ENCODE measurements around the gene BMX.

The BMX gene

DNA sequence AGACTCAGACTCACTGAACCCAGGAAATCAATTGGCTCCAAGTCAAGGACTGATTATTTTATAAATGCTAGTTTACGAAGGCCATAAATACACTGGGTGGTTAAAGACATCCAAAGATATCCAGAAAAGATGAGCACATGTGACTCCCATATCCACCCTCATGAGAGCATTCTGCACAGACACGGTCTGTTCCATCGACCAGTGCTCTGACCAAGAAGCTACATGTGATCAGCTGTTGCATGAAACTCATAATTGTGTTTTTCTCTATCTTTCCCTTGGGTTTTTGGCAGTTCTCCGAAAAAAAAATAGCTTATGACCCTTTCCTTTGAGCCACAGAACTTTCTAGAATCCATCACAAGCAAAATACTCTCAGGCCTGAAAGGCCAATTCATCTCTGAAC, 4.8 kb upstream of the BMX start:
- ATAC-seq = no peak
- Mint-ChIP-seq H3K9me3 (no peaks in the 10 kb centered on the region), H3K27ac (no peak overlapping the region), H3K4me3 (no peak overlapping the region), H3K4me1 (peaks cover 18% of the 10 kb centered on the region), H3K36me3 (peaks cover 5% of the 10 kb centered on the region), H3K27me3 (peaks cover 8% of the 10 kb centered on the region)

- no peaks in the 10 kb centered on the region for H3K36me3 Mint-ChIP-seq
- H3K4me1 Mint-ChIP-seq = peaks cover 18% of the 10 kb centered on the region
- H3K27me3 Mint-ChIP-seq = peaks cover 8% of the 10 kb centered on the region
- H3K9me3 Mint-ChIP-seq = no peaks in the 10 kb centered on the region
- no peak overlapping the region for H3K4me3 Mint-ChIP-seq
- no peak overlapping the region for H3K27ac Mint-ChIP-seq
- no peak for ATAC-seq
Observed at GRCh38 chrX:15496824-15497223, 3.8 kb upstream of the BMX start.

DNA sequence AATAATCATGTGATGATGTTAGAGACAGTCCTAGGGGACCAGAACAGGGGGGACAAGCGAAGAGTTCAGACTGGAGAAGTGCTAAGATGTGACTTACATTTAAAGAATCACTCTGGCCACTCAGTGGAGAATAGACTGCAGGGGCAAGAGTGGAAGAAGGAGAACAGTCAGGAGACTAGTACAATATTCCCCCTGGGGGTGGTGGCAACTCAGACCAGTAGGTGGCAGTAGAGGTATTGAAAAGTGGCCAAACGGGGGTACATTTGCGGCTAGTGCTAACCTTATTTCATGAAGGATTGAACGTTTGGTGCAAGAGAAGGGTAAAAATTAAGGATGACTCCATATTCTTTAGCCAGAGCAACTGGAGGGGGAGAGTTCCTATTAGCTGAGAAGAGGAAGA, 2.7 kb upstream of the BMX start:
- ATAC-seq = no peak
- H3K4me3 Mint-ChIP-seq = no peak overlapping the region
- H3K36me3 Mint-ChIP-seq = no peaks in the 10 kb centered on the region
- H3K4me1 Mint-ChIP-seq = peaks cover 18% of the 10 kb centered on the region
- H3K9me3 Mint-ChIP-seq = no peaks in the 10 kb centered on the region
- no peak overlapping the region for H3K27ac Mint-ChIP-seq
- H3K27me3 Mint-ChIP-seq = peaks cover 8% of the 10 kb centered on the region

DNA sequence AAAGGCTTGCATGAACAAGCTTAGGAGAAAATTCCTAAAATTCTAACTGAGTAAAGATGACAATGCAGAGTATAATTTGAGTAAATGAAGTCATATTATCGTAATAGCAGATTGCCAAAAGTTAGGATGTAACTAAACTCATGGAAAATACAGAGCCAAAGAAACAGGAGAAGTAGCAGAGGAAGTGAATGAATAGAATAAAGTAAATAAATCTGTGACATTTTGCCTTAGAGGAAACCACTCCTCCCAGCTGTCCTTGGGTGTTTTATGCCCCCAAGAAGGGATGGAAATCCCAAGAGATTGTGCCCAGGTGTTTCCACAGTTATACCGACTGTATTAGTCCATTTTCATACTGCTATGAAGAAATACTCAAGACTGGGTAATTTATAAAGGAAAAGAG, 1.9 kb upstream of the BMX start:
- no peaks in the 10 kb centered on the region for H3K9me3 Mint-ChIP-seq
- ATAC-seq = no peak
- H3K27me3 Mint-ChIP-seq = peaks cover 8% of the 10 kb centered on the region
- no peak overlapping the region for H3K27ac Mint-ChIP-seq
- peaks cover 9% of the 10 kb centered on the region for H3K4me1 Mint-ChIP-seq
- H3K36me3 Mint-ChIP-seq = no peaks in the 10 kb centered on the region
- no peak overlapping the region for H3K4me3 Mint-ChIP-seq

GRCh38 chrX:15499976-15500375, 631 bp upstream of the BMX start:
- ATAC-seq = no peak
- H3K27me3 Mint-ChIP-seq = peaks cover 8% of the 10 kb centered on the region
- H3K4me1 Mint-ChIP-seq = peaks cover 6% of the 10 kb centered on the region
- no peaks in the 10 kb centered on the region for H3K9me3 Mint-ChIP-seq
- no peak overlapping the region for H3K4me3 Mint-ChIP-seq
- no peaks in the 10 kb centered on the region for H3K36me3 Mint-ChIP-seq
- no peak overlapping the region for H3K27ac Mint-ChIP-seq

DNA sequence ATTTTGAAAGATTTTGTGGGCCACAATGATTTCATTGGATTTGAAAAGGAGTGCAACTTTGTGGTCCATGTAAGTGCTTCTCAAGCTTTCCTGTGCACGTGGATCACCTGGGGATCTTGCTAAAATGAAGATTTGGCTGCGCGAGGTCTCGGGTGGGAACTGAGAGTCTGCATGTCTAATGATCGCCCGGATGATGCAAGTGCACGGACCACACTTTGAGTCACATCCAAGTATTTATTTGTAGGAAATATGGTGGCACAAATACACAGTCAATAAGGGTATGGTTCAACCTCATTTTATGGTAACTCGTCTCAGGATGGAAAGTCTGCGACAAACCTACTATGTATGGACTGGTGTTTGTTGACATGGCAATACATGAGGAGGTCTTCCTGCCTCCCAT, 899 bp downstream of the BMX start:
- no peaks in the 10 kb centered on the region for H3K9me3 Mint-ChIP-seq
- H3K4me1 Mint-ChIP-seq = peaks cover 6% of the 10 kb centered on the region
- ATAC-seq = no peak
- no peaks in the 10 kb centered on the region for H3K36me3 Mint-ChIP-seq
- H3K4me3 Mint-ChIP-seq = no peak overlapping the region
- H3K27ac Mint-ChIP-seq = no peak overlapping the region
- H3K27me3 Mint-ChIP-seq = peaks cover 8% of the 10 kb centered on the region

- H3K27ac Mint-ChIP-seq = no peak overlapping the region
- no peak overlapping the region for H3K4me3 Mint-ChIP-seq
- no peaks in the 10 kb centered on the region for H3K4me1 Mint-ChIP-seq
- H3K9me3 Mint-ChIP-seq = no peaks in the 10 kb centered on the region
- ATAC-seq = no peak
- no peaks in the 10 kb centered on the region for H3K36me3 Mint-ChIP-seq
- no peaks in the 10 kb centered on the region for H3K27me3 Mint-ChIP-seq
Observed at GRCh38 chrX:15504661-15505060, 4.1 kb downstream of the BMX start.

DNA sequence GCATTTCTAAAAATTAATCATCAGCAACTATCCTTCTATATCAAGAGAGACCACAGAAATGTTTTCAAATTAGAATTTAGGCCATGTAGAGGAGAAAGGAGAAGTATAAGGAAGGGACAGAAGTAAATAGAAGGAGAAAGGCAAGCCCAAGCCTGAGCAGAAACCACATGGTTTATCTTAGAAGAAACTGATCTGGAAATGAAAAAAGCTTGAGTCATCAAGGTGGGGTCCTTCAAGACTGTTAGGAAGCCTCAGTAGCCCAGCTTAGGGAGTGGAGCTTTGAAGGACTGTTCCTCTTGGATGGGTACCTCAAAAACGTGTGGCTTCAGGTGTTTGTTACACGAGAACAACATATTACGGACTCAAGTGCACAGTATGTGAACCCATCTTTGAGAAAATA, 4.5 kb downstream of the BMX start:
- Mint-ChIP-seq H3K27ac (no peak overlapping the region), H3K27me3 (no peaks in the 10 kb centered on the region), H3K4me1 (no peaks in the 10 kb centered on the region), H3K36me3 (no peaks in the 10 kb centered on the region), H3K4me3 (no peak overlapping the region), H3K9me3 (no peaks in the 10 kb centered on the region)
- ATAC-seq = no peak

DNA sequence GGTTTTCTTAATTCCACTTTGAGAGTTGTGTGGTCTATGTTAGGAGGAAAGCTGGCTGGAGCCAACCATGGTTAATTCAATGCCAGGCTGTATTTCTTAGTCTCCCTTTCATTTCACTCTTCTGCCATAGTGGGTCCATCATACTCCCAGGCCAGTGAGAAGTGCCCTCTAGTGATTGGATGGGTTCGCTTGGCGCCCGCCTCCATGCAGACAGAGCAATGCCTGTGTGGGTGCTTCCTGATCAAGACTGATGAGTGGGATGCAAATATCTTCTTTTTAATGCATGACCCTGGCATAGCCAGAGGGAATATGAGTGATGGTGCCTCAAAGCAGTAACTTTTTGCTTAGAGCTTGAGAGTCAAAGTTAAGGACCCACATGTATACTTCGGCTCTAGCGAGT, 6.4 kb downstream of the BMX start:
- Mint-ChIP-seq H3K27ac (no peak overlapping the region), H3K4me3 (no peak overlapping the region), H3K27me3 (no peaks in the 10 kb centered on the region), H3K36me3 (no peaks in the 10 kb centered on the region), H3K9me3 (no peaks in the 10 kb centered on the region), H3K4me1 (no peaks in the 10 kb centered on the region)
- no peak for ATAC-seq

DNA sequence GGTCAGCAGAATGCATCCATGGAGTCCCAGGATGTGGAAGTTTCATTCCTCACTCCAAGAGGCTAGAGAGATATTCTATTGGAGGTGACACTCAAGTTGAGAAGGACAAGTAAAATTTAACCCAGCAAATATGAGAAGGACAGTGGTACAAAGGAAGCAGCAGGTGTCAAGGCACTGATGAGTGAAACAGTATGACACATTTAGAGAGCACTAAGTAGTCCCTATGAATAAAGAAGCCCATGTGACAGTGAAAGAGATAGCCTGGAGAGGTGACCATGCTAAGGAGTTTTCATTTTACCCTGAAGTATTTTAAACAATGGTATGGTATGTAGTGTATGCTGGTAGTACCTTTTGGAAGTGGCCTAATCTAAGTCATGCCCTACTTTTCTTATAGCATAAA, 9.2 kb downstream of the BMX start:
- Mint-ChIP-seq H3K4me1 (no peaks in the 10 kb centered on the region), H3K4me3 (no peak overlapping the region), H3K27ac (no peak overlapping the region), H3K9me3 (no peaks in the 10 kb centered on the region), H3K27me3 (no peaks in the 10 kb centered on the region), H3K36me3 (no peaks in the 10 kb centered on the region)
- ATAC-seq = no peak

DNA sequence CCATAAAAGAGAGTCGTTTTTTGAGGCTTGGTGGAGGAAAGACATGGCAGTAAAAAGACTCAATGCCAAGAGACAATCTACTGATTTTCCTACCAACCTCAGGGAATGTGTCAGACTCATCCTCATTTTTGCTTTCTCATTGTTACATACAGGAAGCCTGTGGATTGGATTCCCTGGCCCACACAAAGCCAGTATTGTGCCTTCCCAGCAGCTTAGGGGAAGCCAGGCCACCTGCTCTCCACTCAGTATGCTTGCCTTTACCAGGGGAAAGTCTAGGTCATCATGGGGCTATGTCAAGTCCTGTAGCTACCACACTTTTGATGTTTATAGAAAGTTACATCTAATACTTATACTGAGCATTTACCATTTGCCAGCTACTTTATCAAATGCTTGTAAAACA, 11.0 kb downstream of the BMX start:
- Mint-ChIP-seq H3K27ac (no peak overlapping the region), H3K4me3 (no peak overlapping the region), H3K27me3 (no peaks in the 10 kb centered on the region), H3K36me3 (no peaks in the 10 kb centered on the region), H3K9me3 (no peaks in the 10 kb centered on the region), H3K4me1 (no peaks in the 10 kb centered on the region)
- ATAC-seq = no peak

DNA sequence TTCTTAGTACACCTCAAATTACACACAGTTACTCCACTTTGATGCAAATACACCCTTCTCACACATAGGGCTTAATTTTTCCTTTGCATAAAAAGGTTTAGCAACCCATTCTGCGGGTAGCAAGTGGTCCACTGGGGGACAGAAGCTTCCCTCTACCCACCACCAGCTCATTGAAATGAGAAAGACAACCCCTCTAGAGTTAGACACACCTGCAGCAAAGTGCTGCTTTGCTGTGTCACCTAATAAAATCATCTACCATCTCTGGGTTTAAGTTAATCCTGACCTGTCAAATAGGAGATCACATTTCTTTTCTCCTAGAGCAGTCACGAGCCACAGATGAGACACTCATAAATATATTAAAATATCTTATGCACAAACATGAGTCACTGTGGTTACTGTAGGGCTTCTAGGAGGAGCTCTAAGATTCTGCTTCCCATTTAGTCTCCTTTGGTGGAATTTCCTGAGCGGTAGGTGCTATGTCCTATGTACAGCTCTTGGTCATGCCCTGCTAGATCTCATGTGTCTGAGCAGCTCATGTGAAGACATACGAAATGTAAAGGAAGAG, 11.9 kb downstream of the BMX start:
- Mint-ChIP-seq H3K36me3 (no peaks in the 10 kb centered on the region), H3K9me3 (no peaks in the 10 kb centered on the region), H3K4me1 (no peaks in the 10 kb centered on the region), H3K4me3 (no peak overlapping the region), H3K27ac (no peak overlapping the region), H3K27me3 (no peaks in the 10 kb centered on the region)
- no peak for ATAC-seq

- Mint-ChIP-seq H3K4me3 (no peak overlapping the region), H3K4me1 (no peaks in the 10 kb centered on the region), H3K9me3 (no peaks in the 10 kb centered on the region), H3K27me3 (no peaks in the 10 kb centered on the region), H3K27ac (no peak overlapping the region), H3K36me3 (no peaks in the 10 kb centered on the region)
- ATAC-seq = no peak
Observed at GRCh38 chrX:15514279-15514678, 13.7 kb downstream of the BMX start.

DNA sequence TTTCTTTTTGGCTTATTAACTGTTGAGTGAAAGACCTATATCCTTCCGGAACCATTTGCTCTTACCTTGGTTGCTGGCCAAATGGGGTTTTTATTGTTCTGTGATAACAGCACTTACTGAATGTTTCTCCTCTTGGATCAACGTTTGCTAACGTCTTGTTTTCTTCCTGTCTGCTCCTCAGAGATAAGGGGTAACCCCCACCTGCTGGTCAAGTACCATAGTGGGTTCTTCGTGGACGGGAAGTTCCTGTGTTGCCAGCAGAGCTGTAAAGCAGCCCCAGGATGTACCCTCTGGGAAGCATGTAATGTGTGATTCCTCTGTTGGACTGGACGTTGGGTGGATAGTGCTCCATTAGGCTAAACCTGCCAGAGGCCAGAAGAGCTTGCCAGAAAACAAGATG, 15.3 kb downstream of the BMX start:
- Mint-ChIP-seq H3K9me3 (no peaks in the 10 kb centered on the region), H3K4me1 (no peaks in the 10 kb centered on the region), H3K27ac (no peak overlapping the region), H3K27me3 (no peaks in the 10 kb centered on the region), H3K4me3 (no peak overlapping the region), H3K36me3 (no peaks in the 10 kb centered on the region)
- ATAC-seq = no peak

- no peaks in the 10 kb centered on the region for H3K4me1 Mint-ChIP-seq
- no peak overlapping the region for H3K4me3 Mint-ChIP-seq
- H3K27ac Mint-ChIP-seq = no peak overlapping the region
- no peaks in the 10 kb centered on the region for H3K36me3 Mint-ChIP-seq
- no peaks in the 10 kb centered on the region for H3K27me3 Mint-ChIP-seq
- no peaks in the 10 kb centered on the region for H3K9me3 Mint-ChIP-seq
- no peak for ATAC-seq
Observed at GRCh38 chrX:15522464-15522863, 21.9 kb downstream of the BMX start.

DNA sequence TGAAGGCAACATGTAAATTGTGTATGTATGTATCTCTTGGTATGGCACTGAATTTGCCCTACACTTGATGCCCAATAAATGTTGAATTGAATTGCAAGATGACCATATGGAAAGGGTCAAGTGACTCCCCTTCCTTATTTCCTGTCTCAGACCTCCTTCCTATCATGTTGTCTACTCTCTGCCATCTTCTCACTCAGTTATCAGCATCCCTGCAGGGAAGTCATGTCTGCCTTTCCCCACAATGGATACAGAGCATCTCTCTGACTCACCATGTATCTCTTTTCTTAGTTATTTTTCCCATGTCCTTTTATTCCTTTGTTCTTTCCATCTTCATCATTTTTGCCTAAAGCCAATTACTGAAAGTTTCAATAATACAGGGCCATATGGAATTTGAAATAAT, 22.5 kb downstream of the BMX start:
- H3K9me3 Mint-ChIP-seq = no peaks in the 10 kb centered on the region
- no peak overlapping the region for H3K4me3 Mint-ChIP-seq
- no peak for ATAC-seq
- H3K27ac Mint-ChIP-seq = no peak overlapping the region
- no peaks in the 10 kb centered on the region for H3K4me1 Mint-ChIP-seq
- H3K36me3 Mint-ChIP-seq = no peaks in the 10 kb centered on the region
- no peaks in the 10 kb centered on the region for H3K27me3 Mint-ChIP-seq

GRCh38 chrX:15524417-15524816, 23.8 kb downstream of the BMX start:
- no peaks in the 10 kb centered on the region for H3K9me3 Mint-ChIP-seq
- no peak overlapping the region for H3K4me3 Mint-ChIP-seq
- H3K27ac Mint-ChIP-seq = no peak overlapping the region
- H3K4me1 Mint-ChIP-seq = no peaks in the 10 kb centered on the region
- no peaks in the 10 kb centered on the region for H3K27me3 Mint-ChIP-seq
- no peak for ATAC-seq
- H3K36me3 Mint-ChIP-seq = no peaks in the 10 kb centered on the region

All from stimulated activated memory B cell treated with anti-CD40 and anti-IgM and Interleukin-4, amounts not matched to agents 10 μg/mL and 1 μg/mL and 100 μg/mL, for 72 hours (primary cell).